Measurements from ENCODE around the gene MAP3K1.

Gene MAP3K1

GRCh38 chr5:56918054-56918453, 102.7 kb downstream of the MAP3K1 start:
- in situ Hi-C loops (cut with MboI; ENCODE audit: low sequenced_read_pairs, unreplicated experiment): no loop called here
- no peak for DNase-seq (ENCODE audit: low spot score)
- TF ChIP-seq CTCF (IDR thresholded peaks at IDR 0.05; ENCODE audit: borderline replicate concordance, control extremely low read depth, extremely low read depth, insufficient read depth, missing control alignments): no peak

DNA sequence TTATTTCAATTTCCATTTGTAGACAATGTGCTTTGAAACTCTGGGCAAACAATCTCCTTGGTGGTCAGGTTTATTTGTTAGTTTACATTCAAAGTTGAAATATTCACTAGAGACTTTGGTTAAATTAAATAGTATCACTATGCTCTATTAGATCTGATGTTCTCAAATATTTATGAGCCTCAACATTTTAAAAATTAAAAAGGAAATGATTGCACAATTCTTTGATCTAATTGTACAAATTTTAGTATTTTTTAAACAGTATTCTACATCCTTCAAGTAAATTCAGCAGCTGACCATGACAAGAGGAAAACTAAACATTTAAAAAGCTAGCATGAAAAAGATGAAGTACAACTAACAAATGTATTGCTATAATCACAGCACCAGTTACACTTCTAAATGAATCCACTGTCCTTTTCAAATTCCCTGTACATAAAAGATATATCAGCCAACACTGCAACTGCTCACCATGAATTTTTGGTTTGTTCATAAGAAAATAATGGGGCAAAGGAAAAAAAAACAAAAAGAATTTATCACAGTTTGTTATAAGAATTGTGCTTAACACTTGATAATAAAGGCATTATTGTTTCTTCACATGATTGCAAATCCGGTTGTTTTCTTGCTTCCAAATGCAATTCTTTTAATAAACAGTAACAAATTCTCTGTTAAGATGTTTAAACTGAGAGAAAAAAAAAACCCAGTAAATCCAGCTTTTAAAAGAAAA, 104.8 kb downstream of the MAP3K1 start:
- no peak for TF ChIP-seq CTCF (IDR thresholded peaks at IDR 0.05; ENCODE audit: borderline replicate concordance, control extremely low read depth, extremely low read depth, insufficient read depth, missing control alignments)
- in situ Hi-C loops (cut with MboI; ENCODE audit: low sequenced_read_pairs, unreplicated experiment): no loop called here
- DNase-seq (ENCODE audit: low spot score): no peak

- no peak for DNase-seq (ENCODE audit: low spot score)
- in situ Hi-C loops (cut with MboI; ENCODE audit: low sequenced_read_pairs, unreplicated experiment): no loop called here
- TF ChIP-seq CTCF (IDR thresholded peaks at IDR 0.05; ENCODE audit: borderline replicate concordance, control extremely low read depth, extremely low read depth, insufficient read depth, missing control alignments): no peak
Measured at GRCh38 chr5:56922922-56923321, 107.6 kb downstream of the MAP3K1 start.

DNA sequence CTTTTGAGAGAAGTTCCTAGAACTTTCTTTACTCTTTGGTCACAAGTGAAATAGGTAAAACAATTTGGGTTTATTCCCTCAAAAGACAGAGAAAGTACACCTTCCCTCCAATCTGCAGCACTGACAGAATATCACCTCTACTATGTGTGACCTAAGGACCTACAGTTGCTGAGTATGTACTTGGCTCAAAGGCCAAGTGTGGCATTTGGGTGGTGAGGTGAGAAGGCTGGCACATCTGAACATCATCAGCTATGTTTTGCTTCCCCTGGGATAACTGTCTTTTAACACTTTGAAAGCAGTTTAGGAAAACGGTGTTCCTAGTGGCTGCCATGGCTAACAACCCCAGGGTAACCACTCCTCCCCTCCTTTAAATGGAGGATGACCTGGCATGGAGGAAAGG, 119.0 kb downstream of the MAP3K1 start:
- in situ Hi-C loops (cut with MboI; ENCODE audit: low sequenced_read_pairs, unreplicated experiment): no loop called here
- no peak for TF ChIP-seq CTCF (IDR thresholded peaks at IDR 0.05; ENCODE audit: borderline replicate concordance, control extremely low read depth, extremely low read depth, insufficient read depth, missing control alignments)
- DNase-seq (ENCODE audit: low spot score): no peak

GRCh38 chr5:56938858-56939257, 123.5 kb downstream of the MAP3K1 start:
- TF ChIP-seq CTCF (IDR thresholded peaks at IDR 0.05; ENCODE audit: borderline replicate concordance, control extremely low read depth, extremely low read depth, insufficient read depth, missing control alignments): no peak
- DNase-seq (ENCODE audit: low spot score): no peak
- in situ Hi-C loops (cut with MboI; ENCODE audit: low sequenced_read_pairs, unreplicated experiment): no loop called here

GRCh38 chr5:56941981-56942380, 126.6 kb downstream of the MAP3K1 start:
- DNase-seq (ENCODE audit: low spot score): no peak
- in situ Hi-C loops (cut with MboI; ENCODE audit: low sequenced_read_pairs, unreplicated experiment): no loop called here
- no peak for TF ChIP-seq CTCF (IDR thresholded peaks at IDR 0.05; ENCODE audit: borderline replicate concordance, control extremely low read depth, extremely low read depth, insufficient read depth, missing control alignments)

Data from GM13976 (cell line).